Measurements from ENCODE around the gene GRAP.

DNA sequence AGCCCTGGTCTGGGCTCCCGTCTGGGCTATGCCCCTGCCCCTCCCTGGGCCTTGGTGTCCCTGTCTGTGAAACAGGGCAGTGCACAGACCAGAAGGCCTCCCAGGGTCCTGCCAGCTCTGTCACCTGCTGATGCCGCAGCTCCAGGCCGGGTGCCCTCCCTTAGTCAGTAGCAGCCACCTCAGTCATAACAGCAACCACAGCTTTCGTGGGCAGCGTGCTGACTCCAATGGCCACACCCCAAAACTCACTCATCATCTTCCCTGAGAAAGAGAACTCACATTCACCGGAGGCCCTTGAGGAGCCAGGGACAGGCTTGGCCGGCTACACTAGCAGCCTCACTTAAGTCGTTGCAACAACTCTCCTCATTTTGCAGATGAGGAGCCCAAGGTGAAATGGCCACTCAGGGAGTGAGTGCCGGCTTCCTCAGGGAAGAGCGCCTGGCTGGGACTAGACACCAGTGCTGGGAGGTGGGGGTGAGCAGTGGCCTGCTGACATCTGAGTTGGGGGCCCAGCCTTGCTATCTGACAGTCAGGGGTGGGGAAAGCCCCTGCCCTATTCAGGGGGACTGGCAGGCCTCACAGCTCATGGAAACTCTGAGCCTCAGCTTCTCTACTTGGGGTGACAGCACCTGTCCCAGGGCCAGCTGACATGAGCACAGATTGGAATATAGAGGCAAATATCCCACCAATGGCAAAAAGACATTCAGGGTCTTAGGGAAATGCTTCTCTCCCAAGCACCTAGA is 72.2 kb downstream of the GRAP start:
- TF ChIP-seq, protein P1, sequence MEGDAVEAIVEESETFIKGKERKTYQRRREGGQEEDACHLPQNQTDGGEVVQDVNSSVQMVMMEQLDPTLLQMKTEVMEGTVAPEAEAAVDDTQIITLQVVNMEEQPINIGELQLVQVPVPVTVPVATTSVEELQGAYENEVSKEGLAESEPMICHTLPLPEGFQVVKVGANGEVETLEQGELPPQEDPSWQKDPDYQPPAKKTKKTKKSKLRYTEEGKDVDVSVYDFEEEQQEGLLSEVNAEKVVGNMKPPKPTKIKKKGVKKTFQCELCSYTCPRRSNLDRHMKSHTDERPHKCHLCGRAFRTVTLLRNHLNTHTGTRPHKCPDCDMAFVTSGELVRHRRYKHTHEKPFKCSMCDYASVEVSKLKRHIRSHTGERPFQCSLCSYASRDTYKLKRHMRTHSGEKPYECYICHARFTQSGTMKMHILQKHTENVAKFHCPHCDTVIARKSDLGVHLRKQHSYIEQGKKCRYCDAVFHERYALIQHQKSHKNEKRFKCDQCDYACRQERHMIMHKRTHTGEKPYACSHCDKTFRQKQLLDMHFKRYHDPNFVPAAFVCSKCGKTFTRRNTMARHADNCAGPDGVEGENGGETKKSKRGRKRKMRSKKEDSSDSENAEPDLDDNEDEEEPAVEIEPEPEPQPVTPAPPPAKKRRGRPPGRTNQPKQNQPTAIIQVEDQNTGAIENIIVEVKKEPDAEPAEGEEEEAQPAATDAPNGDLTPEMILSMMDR (tag by site-specific recombination; IDR thresholded peaks at IDR 0.05) = no peak
- TF ChIP-seq OSR2 (tag by site-specific recombination; IDR thresholded peaks at IDR 0.05) = no peak
- no peak for TF ChIP-seq ZNF747 (tag by site-specific recombination; IDR thresholded peaks at IDR 0.05)
- TF ChIP-seq, protein P2, sequence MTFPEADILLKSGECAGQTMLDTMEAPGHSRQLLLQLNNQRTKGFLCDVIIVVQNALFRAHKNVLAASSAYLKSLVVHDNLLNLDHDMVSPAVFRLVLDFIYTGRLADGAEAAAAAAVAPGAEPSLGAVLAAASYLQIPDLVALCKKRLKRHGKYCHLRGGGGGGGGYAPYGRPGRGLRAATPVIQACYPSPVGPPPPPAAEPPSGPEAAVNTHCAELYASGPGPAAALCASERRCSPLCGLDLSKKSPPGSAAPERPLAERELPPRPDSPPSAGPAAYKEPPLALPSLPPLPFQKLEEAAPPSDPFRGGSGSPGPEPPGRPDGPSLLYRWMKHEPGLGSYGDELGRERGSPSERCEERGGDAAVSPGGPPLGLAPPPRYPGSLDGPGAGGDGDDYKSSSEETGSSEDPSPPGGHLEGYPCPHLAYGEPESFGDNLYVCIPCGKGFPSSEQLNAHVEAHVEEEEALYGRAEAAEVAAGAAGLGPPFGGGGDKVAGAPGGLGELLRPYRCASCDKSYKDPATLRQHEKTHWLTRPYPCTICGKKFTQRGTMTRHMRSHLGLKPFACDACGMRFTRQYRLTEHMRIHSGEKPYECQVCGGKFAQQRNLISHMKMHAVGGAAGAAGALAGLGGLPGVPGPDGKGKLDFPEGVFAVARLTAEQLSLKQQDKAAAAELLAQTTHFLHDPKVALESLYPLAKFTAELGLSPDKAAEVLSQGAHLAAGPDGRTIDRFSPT (tag by site-specific recombination; IDR thresholded peaks at IDR 0.05) = no peak
- no peak for TF ChIP-seq ZNF837 (tag by site-specific recombination; IDR thresholded peaks at IDR 0.05)
- TF ChIP-seq, protein P3, sequence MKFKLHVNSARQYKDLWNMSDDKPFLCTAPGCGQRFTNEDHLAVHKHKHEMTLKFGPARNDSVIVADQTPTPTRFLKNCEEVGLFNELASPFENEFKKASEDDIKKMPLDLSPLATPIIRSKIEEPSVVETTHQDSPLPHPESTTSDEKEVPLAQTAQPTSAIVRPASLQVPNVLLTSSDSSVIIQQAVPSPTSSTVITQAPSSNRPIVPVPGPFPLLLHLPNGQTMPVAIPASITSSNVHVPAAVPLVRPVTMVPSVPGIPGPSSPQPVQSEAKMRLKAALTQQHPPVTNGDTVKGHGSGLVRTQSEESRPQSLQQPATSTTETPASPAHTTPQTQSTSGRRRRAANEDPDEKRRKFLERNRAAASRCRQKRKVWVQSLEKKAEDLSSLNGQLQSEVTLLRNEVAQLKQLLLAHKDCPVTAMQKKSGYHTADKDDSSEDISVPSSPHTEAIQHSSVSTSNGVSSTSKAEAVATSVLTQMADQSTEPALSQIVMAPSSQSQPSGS (tag by site-specific recombination; IDR thresholded peaks at IDR 0.05; ENCODE audit: low read depth) = no peak
- no peak for TF ChIP-seq ZNF274 (IDR thresholded peaks at IDR 0.05; ENCODE audit: low read length)
- no peak for TF ChIP-seq ZNF274 (tag by site-specific recombination; IDR thresholded peaks at IDR 0.05; ENCODE audit: borderline replicate concordance)
- TF ChIP-seq, protein P4, sequence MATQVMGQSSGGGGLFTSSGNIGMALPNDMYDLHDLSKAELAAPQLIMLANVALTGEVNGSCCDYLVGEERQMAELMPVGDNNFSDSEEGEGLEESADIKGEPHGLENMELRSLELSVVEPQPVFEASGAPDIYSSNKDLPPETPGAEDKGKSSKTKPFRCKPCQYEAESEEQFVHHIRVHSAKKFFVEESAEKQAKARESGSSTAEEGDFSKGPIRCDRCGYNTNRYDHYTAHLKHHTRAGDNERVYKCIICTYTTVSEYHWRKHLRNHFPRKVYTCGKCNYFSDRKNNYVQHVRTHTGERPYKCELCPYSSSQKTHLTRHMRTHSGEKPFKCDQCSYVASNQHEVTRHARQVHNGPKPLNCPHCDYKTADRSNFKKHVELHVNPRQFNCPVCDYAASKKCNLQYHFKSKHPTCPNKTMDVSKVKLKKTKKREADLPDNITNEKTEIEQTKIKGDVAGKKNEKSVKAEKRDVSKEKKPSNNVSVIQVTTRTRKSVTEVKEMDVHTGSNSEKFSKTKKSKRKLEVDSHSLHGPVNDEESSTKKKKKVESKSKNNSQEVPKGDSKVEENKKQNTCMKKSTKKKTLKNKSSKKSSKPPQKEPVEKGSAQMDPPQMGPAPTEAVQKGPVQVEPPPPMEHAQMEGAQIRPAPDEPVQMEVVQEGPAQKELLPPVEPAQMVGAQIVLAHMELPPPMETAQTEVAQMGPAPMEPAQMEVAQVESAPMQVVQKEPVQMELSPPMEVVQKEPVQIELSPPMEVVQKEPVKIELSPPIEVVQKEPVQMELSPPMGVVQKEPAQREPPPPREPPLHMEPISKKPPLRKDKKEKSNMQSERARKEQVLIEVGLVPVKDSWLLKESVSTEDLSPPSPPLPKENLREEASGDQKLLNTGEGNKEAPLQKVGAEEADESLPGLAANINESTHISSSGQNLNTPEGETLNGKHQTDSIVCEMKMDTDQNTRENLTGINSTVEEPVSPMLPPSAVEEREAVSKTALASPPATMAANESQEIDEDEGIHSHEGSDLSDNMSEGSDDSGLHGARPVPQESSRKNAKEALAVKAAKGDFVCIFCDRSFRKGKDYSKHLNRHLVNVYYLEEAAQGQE (tag by site-specific recombination; IDR thresholded peaks at IDR 0.05) = no peak
- TF ChIP-seq KLF9 (tag by site-specific recombination; IDR thresholded peaks at IDR 0.05; ENCODE audit: low read depth) = no peak
- TF ChIP-seq ZNF792 (tag by site-specific recombination; IDR thresholded peaks at IDR 0.05) = no peak
- TF ChIP-seq ZFP3 (tag by site-specific recombination; IDR thresholded peaks at IDR 0.05; ENCODE audit: low read depth) = no peak
- no peak for TF ChIP-seq ZNF174 (tag by site-specific recombination; IDR thresholded peaks at IDR 0.05)

Measured in HEK293 (cell line).